ENCODE data around the gene ZNF248.

Gene ZNF248

DNA sequence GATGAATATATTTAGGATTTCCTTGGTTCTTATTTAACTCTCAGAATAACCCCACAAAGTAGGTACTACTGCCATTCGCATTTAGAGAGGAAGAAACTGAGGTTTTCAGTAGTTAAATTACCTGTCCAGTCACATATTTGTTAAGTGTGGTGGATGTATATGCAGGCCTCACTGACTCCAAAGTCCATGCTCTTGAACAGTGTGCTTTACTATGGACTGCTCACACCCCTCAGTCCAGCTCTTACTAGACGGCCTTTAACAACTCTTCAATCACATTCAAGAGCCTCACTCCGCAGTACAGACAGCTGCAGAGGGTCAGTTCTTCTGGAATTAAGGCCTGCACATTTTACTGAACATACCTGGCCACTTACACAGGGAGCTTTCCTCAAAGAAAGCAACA is 36.2 kb downstream of the ZNF248 start:
- TF ChIP-seq, protein P1, sequence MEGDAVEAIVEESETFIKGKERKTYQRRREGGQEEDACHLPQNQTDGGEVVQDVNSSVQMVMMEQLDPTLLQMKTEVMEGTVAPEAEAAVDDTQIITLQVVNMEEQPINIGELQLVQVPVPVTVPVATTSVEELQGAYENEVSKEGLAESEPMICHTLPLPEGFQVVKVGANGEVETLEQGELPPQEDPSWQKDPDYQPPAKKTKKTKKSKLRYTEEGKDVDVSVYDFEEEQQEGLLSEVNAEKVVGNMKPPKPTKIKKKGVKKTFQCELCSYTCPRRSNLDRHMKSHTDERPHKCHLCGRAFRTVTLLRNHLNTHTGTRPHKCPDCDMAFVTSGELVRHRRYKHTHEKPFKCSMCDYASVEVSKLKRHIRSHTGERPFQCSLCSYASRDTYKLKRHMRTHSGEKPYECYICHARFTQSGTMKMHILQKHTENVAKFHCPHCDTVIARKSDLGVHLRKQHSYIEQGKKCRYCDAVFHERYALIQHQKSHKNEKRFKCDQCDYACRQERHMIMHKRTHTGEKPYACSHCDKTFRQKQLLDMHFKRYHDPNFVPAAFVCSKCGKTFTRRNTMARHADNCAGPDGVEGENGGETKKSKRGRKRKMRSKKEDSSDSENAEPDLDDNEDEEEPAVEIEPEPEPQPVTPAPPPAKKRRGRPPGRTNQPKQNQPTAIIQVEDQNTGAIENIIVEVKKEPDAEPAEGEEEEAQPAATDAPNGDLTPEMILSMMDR (IDR thresholded peaks at IDR 0.05; ENCODE audit: insufficient read depth, missing control alignments): no peak
- DNase-seq (ENCODE audit: insufficient read length, low spot score) (no peak), FAIRE-seq (no peak)

DNA sequence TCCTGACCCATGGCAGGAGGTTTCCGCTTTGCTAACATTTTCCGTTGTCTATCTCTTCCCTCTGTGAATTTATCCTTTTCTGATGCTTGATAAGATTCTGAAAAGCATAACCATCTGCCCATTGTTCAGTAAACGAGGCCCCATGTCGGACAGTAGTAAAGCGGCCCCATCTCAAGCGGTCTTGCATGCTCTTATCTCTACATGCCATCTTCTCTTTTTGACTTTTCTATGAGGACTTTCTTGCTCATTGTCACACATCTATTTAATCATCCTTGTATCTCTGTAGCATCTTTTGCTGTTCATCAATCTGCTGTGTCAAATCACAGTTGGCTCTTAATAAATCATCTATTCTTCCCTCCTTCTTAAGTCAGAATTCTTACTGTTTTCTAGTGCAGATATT is 37.6 kb downstream of the ZNF248 start:
- TF ChIP-seq, protein P1 (IDR thresholded peaks at IDR 0.05; ENCODE audit: insufficient read depth, missing control alignments): no peak
- no peak for FAIRE-seq
- no peak for DNase-seq (ENCODE audit: insufficient read length, low spot score)

DNA sequence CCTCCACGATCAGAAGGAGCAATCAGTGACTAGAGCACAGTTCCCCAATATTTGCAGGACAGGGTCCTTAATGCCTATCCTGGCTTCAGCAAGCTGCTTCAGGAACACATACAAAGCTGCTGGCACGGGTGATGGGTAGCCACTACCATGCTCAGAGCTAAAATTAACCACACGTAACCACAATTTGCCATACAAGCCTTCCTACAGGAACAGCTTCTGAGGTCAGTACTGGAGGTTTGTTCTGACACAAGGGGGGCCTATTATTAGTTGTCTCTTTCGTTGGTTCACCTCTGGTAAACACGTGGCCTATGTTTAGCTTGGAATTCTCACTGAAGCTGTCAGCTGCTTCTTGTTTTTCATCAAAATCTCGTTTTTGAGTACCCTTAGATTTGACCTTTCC is 41.1 kb downstream of the ZNF248 start:
- TF ChIP-seq, protein P1 (IDR thresholded peaks at IDR 0.05; ENCODE audit: insufficient read depth, missing control alignments): no peak
- DNase-seq (ENCODE audit: insufficient read length, low spot score) (no peak), FAIRE-seq (no peak)

DNA sequence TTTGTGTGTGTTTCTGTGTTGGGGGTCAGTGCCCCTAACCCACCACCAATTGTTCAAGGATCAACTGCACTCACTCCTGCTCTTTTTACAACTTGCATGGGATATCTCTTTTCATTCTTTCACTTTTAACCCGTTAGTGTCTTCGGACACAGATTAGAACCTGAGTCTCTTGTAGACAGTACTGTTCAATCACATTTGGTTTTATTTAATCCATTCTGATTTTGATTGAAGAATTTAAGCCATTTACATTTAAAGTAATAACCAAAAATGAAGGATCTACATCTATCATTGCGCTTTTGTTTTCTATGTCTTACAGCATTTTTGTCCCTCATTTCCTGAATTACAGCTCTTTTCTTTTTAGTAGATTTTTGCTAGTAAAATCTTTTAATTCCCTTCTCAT is 43.6 kb downstream of the ZNF248 start:
- no peak for FAIRE-seq
- DNase-seq (ENCODE audit: insufficient read length, low spot score): no peak
- TF ChIP-seq, protein P1 (IDR thresholded peaks at IDR 0.05; ENCODE audit: insufficient read depth, missing control alignments): no peak

DNA sequence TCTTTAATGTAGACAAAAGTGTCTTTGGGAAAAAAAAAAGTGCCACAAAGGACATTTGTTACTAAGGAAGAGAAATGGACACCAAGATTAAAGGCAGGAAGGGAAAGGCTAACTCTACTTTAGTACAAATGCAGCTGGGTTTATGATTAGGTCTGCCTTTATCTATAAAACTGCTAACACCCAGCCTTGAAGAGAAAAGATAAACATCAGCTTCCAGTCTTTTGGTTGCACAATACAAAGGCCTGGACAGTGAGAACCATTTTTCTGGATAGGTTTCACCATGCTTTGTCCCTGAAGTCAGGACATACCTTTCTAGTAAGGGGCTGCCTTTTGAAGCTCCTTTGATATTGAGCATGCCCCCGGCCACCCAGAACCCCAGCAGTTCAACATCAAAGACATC is 45.1 kb downstream of the ZNF248 start:
- FAIRE-seq (no peak), DNase-seq (ENCODE audit: insufficient read length, low spot score) (no peak)
- TF ChIP-seq, protein P1 (IDR thresholded peaks at IDR 0.05; ENCODE audit: insufficient read depth, missing control alignments): no peak

DNA sequence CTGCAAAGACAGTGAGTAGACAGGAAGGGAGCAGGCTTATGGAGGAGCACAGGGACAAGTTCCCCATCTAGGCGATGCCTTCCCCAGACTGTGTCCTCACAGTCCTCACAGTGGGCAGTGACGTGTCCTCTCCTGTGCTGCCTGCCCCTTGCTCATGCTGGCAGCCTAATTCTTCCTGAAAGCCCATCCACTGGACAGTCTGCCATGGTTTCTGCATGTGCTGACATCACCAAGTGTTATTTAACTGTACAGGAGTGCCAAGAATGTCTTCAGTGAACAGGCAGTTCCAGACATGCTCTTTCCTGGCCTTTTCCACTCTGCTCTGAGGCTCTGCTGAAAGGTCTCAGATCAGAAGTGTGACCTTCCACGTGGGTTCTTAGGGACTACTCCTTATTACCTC is 54.1 kb downstream of the ZNF248 start:
- FAIRE-seq: no peak
- no peak for DNase-seq (ENCODE audit: insufficient read length, low spot score)
- TF ChIP-seq, protein P1 (IDR thresholded peaks at IDR 0.05; ENCODE audit: insufficient read depth, missing control alignments): no peak

DNA sequence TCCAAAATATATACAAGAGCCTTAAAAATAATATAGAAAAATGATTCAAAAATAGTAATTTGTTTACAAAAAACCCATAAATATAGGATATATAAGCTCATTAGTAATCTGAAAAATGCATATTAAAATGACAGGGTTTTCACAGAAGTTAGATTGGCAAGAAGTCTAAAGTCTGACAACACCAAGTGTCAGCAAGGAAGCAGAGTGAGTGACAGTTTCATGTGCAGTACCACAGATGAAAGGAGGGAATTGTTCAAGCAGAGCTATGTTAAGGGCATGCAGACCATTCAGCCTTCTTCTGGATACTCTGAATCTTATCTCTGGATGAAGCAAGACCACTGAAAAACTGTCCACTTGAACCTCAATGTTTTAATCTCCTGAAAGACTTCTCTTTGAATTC is 55.9 kb downstream of the ZNF248 start:
- TF ChIP-seq, protein P1 (IDR thresholded peaks at IDR 0.05; ENCODE audit: insufficient read depth, missing control alignments): no peak
- DNase-seq (ENCODE audit: insufficient read length, low spot score) (no peak), FAIRE-seq (no peak)
